Measurements from ENCODE around the gene SEMA3E. TPM values are rescaled to one million over a fixed set of nuclear protein-coding genes. Genes with fewer than 3 reads are reported as not detected.

Gene SEMA3E
- total and polyA plus RNA-seq, 8 donors, result 0.23 to 2.0 (median 0.97) TPM

GRCh38 chr7:83475420-83475819 is 173.5 kb downstream of the SEMA3E start:
- 53 to 64% methylated on average over 6 of the region's 6 CpGs for WGBS, 2 donors
- DNase-seq (no peak), FAIRE-seq (no peak), ATAC-seq (no peak)
- Histone ChIP-seq H3K36me3 (no peaks in the 10 kb centered on the region), H3K27me3 (no peaks in the 10 kb centered on the region), H3K4me1 (no peaks in the 10 kb centered on the region), H3K9me3 (no peaks in the 10 kb centered on the region), H3K27ac (no peak overlapping the region), H3K4me3 (no peak overlapping the region)
- no peak for TF ChIP-seq CTCF (IDR thresholded peaks at IDR 0.05)
- intact Hi-C loops (cut with DNase I), result no loop called here

- DNase-seq (no peak), ATAC-seq (no peak), FAIRE-seq (no peak)
- H3K27ac ChIP-seq, result no peak overlapping the region
- no peak overlapping the region for H3K4me3 ChIP-seq
- no peaks in the 10 kb centered on the region for H3K4me1 ChIP-seq
- no peaks in the 10 kb centered on the region for H3K9me3 ChIP-seq
- H3K27me3 ChIP-seq, result no peaks in the 10 kb centered on the region
- no peaks in the 10 kb centered on the region for H3K36me3 ChIP-seq
- intact Hi-C loops (cut with DNase I), result no loop called here
- WGBS, 2 donors, result 69 to 89% methylated on average over 2 of the region's 2 CpGs
- TF ChIP-seq CTCF (IDR thresholded peaks at IDR 0.05), result no peak
Measured at GRCh38 chr7:83472376-83472775, 176.6 kb downstream of the SEMA3E start.

GRCh38 chr7:83469491-83469890 is 179.4 kb downstream of the SEMA3E start:
- intact Hi-C loops (cut with DNase I), result no loop called here
- H3K9me3 ChIP-seq, result no peaks in the 10 kb centered on the region
- H3K36me3 ChIP-seq, result no peaks in the 10 kb centered on the region
- no peak for FAIRE-seq
- H3K4me3 ChIP-seq, result no peak overlapping the region
- no peak for DNase-seq
- no peak for TF ChIP-seq CTCF (IDR thresholded peaks at IDR 0.05)
- no peak for ATAC-seq
- H3K27ac ChIP-seq, result no peak overlapping the region
- WGBS, 2 donors, result 96 to 98% methylated on average over 3 of the region's 3 CpGs
- H3K27me3 ChIP-seq, result no peaks in the 10 kb centered on the region
- H3K4me1 ChIP-seq, result no peaks in the 10 kb centered on the region

- Histone ChIP-seq H3K9me3 (no peaks in the 10 kb centered on the region), H3K36me3 (no peaks in the 10 kb centered on the region), H3K4me3 (no peak overlapping the region), H3K4me1 (no peaks in the 10 kb centered on the region), H3K27me3 (no peaks in the 10 kb centered on the region), H3K27ac (no peak overlapping the region)
- no peak for TF ChIP-seq CTCF (IDR thresholded peaks at IDR 0.05)
- WGBS, 2 donors, result 47 to 61% methylated on average over 2 of the region's 2 CpGs
- no peak for DNase-seq
- intact Hi-C loops (cut with DNase I), result no loop called here
- FAIRE-seq, result no peak
- ATAC-seq, result no peak
Measured at GRCh38 chr7:83469076-83469475, 179.9 kb downstream of the SEMA3E start.

- DNase-seq, result peak in 5 of 6 donors; percentile 62 to 90 (median 71)
- no peaks in the 10 kb centered on the region for H3K36me3 ChIP-seq
- FAIRE-seq, result no peak
Measured at GRCh38 chr7:83468251-83468739, 180.6 kb downstream of the SEMA3E start.

More at GRCh38 chr7:83468251-83468739, 180.6 kb downstream of the SEMA3E start:
- WGBS, 2 donors, result 25 to 30% methylated on average over 2 of the region's 2 CpGs
- intact Hi-C loops (cut with DNase I), result no loop called here
- ATAC-seq, result peak; percentile 87 to 97 (median 92)
- no peak overlapping the region for H3K4me3 ChIP-seq
- H3K27me3 ChIP-seq, result no peaks in the 10 kb centered on the region
- no peaks in the 10 kb centered on the region for H3K9me3 ChIP-seq
- H3K4me1 ChIP-seq, result no peaks in the 10 kb centered on the region
- H3K27ac ChIP-seq, result no peak overlapping the region
- no peak for TF ChIP-seq CTCF (IDR thresholded peaks at IDR 0.05)
